ENCODE data around the gene FCHSD2.

DNA sequence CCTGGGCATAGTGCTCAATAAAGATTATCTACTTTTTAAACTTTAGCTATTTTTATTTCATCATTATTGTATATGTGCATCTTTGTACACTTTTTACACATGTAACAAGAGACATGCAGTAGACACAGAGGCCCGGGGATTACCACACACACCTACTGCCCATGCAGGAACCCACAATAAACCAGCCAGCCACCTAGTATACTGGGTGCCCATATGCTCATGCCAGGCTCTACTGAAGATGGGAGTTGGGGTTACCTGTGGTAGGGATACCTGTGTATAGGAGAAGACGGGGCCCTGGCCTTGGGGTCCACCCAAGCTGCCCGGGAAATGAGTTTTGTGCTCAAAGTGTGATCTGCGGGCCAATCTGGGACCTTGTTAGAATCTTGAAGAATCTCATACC lies 44.8 kb upstream of the FCHSD2 start:
- no peak for TF ChIP-seq POLR2A (IDR thresholded peaks at IDR 0.05; ENCODE audit: low read depth, low read length)
- TF ChIP-seq POLR2AphosphoS5 (IDR thresholded peaks at IDR 0.05; ENCODE audit: low read depth, low read length), result no peak

Measured in GM12892 (cell line).